ENCODE data around the gene TAS2R14.

The TAS2R14 gene

DNA sequence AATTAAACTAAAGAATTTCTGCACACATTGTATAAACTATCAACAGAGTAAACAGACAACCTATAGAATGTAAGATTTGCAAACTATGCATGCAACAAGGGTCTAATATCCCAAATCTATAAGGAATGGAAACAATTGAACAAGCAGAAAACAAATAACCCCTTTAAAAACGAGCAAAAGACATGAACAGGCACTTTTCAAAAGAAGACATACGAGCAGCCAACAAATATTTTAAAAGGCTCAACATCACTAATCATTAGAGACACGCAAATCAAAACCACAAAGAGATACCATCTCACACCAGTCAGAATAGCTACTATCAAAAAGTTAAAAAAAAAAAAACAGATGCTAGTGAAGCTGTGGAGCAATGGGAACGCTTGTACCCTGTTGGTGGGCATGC is 34.4 kb downstream of the TAS2R14 start:
- no peak for DNase-seq (ENCODE audit: low read depth, low spot score)

GRCh38 chr12:10901427-10901826 is 37.6 kb downstream of the TAS2R14 start:
- DNase-seq (ENCODE audit: low read depth, low spot score): no peak

- no peak for DNase-seq (ENCODE audit: low read depth, low spot score)
Observed at GRCh38 chr12:10900972-10901371, 38.1 kb downstream of the TAS2R14 start.

- no peak for DNase-seq (ENCODE audit: low read depth, low spot score)
Observed at GRCh38 chr12:10900530-10900929, 38.5 kb downstream of the TAS2R14 start.

DNA sequence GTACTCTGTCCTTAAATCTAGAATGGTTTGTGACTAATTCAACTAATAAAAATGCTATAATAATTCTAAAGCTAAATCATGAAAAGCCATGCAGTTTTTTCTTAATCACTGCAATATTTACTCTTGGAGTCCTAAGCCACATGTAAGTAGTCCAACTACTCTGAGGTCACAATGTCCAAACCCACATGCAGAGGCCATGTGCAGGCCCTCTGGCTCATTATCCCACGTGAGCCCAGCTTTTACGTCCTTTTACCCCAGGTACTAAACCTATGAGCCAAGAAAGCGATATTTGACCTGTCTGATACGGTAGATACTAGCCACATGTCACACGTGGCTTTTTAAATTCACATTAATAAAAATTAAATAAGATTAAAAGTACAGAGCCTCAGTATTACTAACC is 42.2 kb downstream of the TAS2R14 start:
- DNase-seq (ENCODE audit: low read depth, low spot score): no peak

- DNase-seq (ENCODE audit: low read depth, low spot score): no peak
Observed at GRCh38 chr12:10891937-10892336, 47.1 kb downstream of the TAS2R14 start.

GRCh38 chr12:10889226-10889625 is 49.8 kb downstream of the TAS2R14 start:
- DNase-seq (ENCODE audit: low read depth, low spot score): no peak

Measured in activated naive CD8-positive, alpha-beta T cell treated with anti-CD3 and anti-CD28 coated beads, Interleukin-2, amount 50 U/mL, for 16 hours (primary cell).